Stimulated activated effector memory CD8-positive, alpha-beta T cell treated with anti-CD3 and anti-CD28 coated beads, Interleukin-12 subunit alpha, Interleukin-12 subunit beta, amount 100 ng/mL, for 72 hours (primary cell): Measurements from ENCODE around the gene RAD51AP1.
"Not testable (repeated sequence)": the region's sequence is repeated elsewhere in the genome, so short reads cannot be mapped to it uniquely, and the experiment has no call there.

Experiments
- ATAC-seq: fragments of 150-1000 bp; cut with Tn5 transposase; 2 replicates; pipeline ENCODE4 v1.10.0; 2021
- DNase-seq, 2 donors: peaks; one replicate each; pipeline ENCODE4 v3.0.0; 2021 to 2022; ENCODE audit warnings: low spot score in 2 of 2
- H3K27ac Mint-ChIP-seq: one replicate; pipeline ENCODE4 v1.8.0; 2022; ENCODE audit warnings: mild to moderate bottlenecking, mixed read lengths
- H3K36me3 Mint-ChIP-seq: one replicate; pipeline ENCODE4 v1.8.0; 2022; ENCODE audit warnings: mild to moderate bottlenecking, mixed read lengths
- H3K4me1 Mint-ChIP-seq: one replicate; pipeline ENCODE4 v1.8.0; 2022; ENCODE audit warnings: mixed read lengths
- H3K4me3 Mint-ChIP-seq: one replicate; pipeline ENCODE4 v1.8.0; 2022; ENCODE audit warnings: mild to moderate bottlenecking, mixed read lengths
- H3K9me3 Mint-ChIP-seq: one replicate; pipeline ENCODE4 v1.8.0; 2022; ENCODE audit warnings: mixed read lengths

RAD51AP1 gene

GRCh38 chr12:4538207-4539160, at the start of gene RAD51AP1:
Gene RAD51AP1 (plus strand): TSS chr12:4538890. CDS start chr12:4538940, 50 bp downstream.
- peak; percentile 98 for ATAC-seq
- H3K27ac Mint-ChIP-seq, result peak within 1 kb of the TSS; percentile 100
- H3K4me1 Mint-ChIP-seq, result peaks cover 26% of the 10 kb centered on the region
- H3K9me3 Mint-ChIP-seq, result no peaks in the 10 kb centered on the region
- peak; percentile 85 to 97 for DNase-seq
- H3K4me3 Mint-ChIP-seq, result peak within 1 kb of the TSS; percentile 93
- peaks cover 37% of the 10 kb centered on the region for H3K36me3 Mint-ChIP-seq

DNA sequence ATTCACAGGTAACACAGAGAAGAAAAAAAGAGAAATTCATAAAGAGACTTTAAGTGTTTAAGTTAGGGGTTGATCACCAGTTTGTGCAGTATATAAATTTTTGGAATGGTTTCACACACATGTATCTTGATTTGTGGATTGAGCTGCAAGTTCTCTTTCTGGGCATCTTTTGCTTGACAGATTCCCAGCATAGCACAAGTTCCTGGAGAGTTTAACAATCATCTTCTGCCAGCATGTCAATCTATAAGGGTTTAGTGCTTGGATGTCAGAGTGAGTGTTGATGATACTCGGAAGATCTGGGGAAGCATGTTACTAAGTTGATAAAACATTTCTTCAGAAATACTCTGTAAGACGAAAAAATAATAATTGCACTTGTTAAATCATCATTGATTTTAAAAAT, 49.1 kb upstream of the RAD51AP1 start:
- DNase-seq (no peak), ATAC-seq (no peak)
- Mint-ChIP-seq H3K4me1 (no peaks in the 10 kb centered on the region), H3K9me3 (no peaks in the 10 kb centered on the region), H3K27ac (no peak overlapping the region), H3K4me3 (no peak overlapping the region), H3K36me3 (peaks cover 32% of the 10 kb centered on the region)

- ATAC-seq (no peak), DNase-seq (no peak)
- H3K4me3 Mint-ChIP-seq, result no peak overlapping the region
- H3K4me1 Mint-ChIP-seq, result peaks cover under 1% of the 10 kb centered on the region
- no peak overlapping the region for H3K27ac Mint-ChIP-seq
- H3K9me3 Mint-ChIP-seq, result no peaks in the 10 kb centered on the region
- H3K36me3 Mint-ChIP-seq, result peaks cover 32% of the 10 kb centered on the region
These were observed 47.7 kb upstream of the RAD51AP1 start for GRCh38 chr12:4490973-4491372.

DNA sequence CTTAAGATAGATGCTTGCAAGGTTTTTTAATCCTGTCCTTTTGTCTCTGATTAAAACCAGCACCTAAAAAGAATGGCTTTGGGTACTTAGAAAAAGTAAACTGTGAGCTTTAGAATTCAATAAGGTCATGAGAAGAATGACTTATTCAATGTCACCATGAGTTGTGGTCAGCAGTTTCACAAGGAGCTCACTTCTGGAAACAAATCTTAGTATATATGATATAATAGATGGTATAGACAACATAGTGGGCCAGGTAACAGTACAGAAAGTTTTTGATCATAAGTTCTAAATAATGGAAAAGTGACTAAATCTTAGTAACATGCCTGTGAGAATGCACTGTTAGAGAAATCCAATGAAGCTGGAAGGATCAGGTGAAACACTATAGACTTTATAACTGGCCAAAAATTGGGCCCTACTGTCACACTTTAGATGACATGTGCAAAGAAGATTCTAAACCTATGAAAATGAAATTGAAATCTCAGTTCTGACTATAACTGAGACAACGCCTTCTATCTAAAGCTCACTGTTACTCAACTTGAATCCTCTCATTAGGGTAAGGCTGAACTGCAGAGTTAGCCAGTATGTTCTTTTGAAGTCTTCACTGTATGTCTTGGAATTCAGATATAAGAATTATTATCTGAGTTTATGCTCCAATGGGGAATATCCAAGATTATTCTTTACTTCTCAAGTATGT, 42.4 kb upstream of the RAD51AP1 start:
- ATAC-seq (peak; percentile 98), DNase-seq (no peak)
- H3K4me1 Mint-ChIP-seq, result peaks cover 11% of the 10 kb centered on the region
- no peaks in the 10 kb centered on the region for H3K9me3 Mint-ChIP-seq
- H3K4me3 Mint-ChIP-seq, result no peak overlapping the region
- peaks cover 37% of the 10 kb centered on the region for H3K36me3 Mint-ChIP-seq
- H3K27ac Mint-ChIP-seq, result no peak overlapping the region

DNA sequence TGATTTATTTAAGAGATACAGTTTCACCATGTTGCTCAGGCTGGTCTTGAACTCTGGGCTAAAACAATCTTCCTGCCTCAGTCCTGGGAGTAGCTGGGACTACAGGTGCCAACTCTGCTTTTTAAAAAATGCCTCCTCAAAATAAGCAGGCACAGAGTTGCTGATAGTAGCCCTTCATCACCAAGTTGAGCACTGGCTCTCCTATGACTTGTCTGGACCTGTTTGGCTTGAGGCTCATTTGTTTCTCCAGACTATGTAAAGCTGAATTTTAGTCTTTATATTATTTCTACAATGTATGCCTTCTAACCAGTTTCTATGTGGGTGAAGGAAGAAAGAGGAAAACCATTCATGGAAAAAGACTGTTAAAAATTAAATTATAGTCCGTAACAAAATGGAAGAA, 39.5 kb upstream of the RAD51AP1 start:
- Mint-ChIP-seq H3K27ac (no peak overlapping the region), H3K36me3 (peaks cover 54% of the 10 kb centered on the region), H3K4me1 (peaks cover 11% of the 10 kb centered on the region), H3K9me3 (no peaks in the 10 kb centered on the region), H3K4me3 (no peak overlapping the region)
- DNase-seq (no peak), ATAC-seq (no peak)

- Mint-ChIP-seq H3K4me3 (no peak overlapping the region), H3K27ac (no peak overlapping the region), H3K36me3 (peaks cover 44% of the 10 kb centered on the region), H3K9me3 (no peaks in the 10 kb centered on the region), H3K4me1 (peaks cover 16% of the 10 kb centered on the region)
- ATAC-seq (peak; percentile 19), DNase-seq (no peak)
These were observed 33.2 kb upstream of the RAD51AP1 start for GRCh38 chr12:4505376-4505986.

GRCh38 chr12:4506430-4506829, 32.3 kb upstream of the RAD51AP1 start:
- Mint-ChIP-seq H3K4me3 (no peak overlapping the region), H3K4me1 (peaks cover 16% of the 10 kb centered on the region), H3K36me3 (peaks cover 37% of the 10 kb centered on the region), H3K9me3 (no peaks in the 10 kb centered on the region), H3K27ac (no peak overlapping the region)
- DNase-seq, result no peak
- ATAC-seq, result no peak

- ATAC-seq, result peak; percentile 100
- Mint-ChIP-seq H3K4me3 (no peak overlapping the region), H3K36me3 (peaks cover 37% of the 10 kb centered on the region), H3K4me1 (peaks cover 16% of the 10 kb centered on the region), H3K9me3 (no peaks in the 10 kb centered on the region), H3K27ac (no peak overlapping the region)
- no peak for DNase-seq
These were observed 31.8 kb upstream of the RAD51AP1 start for GRCh38 chr12:4506870-4507269.

GRCh38 chr12:4508503-4508902, 30.2 kb upstream of the RAD51AP1 start:
- DNase-seq, H3K9me3 Mint-ChIP-seq, H3K4me3 Mint-ChIP-seq, ATAC-seq, H3K27ac Mint-ChIP-seq: not testable (repeated sequence)
- Mint-ChIP-seq H3K36me3 (peaks cover 26% of the 10 kb centered on the region), H3K4me1 (peaks cover 16% of the 10 kb centered on the region)

GRCh38 chr12:4509269-4509668, 29.4 kb upstream of the RAD51AP1 start:
- not testable (repeated sequence) for H3K9me3 Mint-ChIP-seq, ATAC-seq, H3K27ac Mint-ChIP-seq, H3K4me3 Mint-ChIP-seq, DNase-seq
- H3K36me3 Mint-ChIP-seq, result peaks cover 19% of the 10 kb centered on the region
- H3K4me1 Mint-ChIP-seq, result peaks cover 16% of the 10 kb centered on the region

GRCh38 chr12:4518106-4518728, 20.5 kb upstream of the RAD51AP1 start:
- no peak overlapping the region for H3K4me3 Mint-ChIP-seq
- no peak overlapping the region for H3K27ac Mint-ChIP-seq
- ATAC-seq (no peak), DNase-seq (no peak)
- no peaks in the 10 kb centered on the region for H3K4me1 Mint-ChIP-seq
- peaks cover 64% of the 10 kb centered on the region for H3K36me3 Mint-ChIP-seq
- no peaks in the 10 kb centered on the region for H3K9me3 Mint-ChIP-seq

DNA sequence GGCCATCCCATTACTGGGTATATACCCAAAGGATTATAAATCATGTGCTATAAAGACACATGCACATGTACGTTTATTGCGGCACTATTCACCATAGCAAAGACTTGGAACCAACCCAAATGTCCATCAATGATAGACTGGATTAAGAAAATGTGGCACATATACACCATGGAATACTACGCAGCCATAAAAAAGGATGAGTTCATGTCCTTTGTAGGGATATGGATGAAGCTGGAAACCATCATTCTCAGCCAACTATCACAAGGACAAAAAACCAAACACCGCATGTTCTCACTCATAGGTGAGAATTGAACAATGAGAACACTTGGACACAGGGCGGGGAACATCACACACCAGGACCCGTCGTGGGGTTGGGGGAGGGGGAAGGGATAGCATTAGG, 15.2 kb upstream of the RAD51AP1 start:
- not testable (repeated sequence) for H3K9me3 Mint-ChIP-seq, H3K4me1 Mint-ChIP-seq, DNase-seq, ATAC-seq, H3K4me3 Mint-ChIP-seq, H3K27ac Mint-ChIP-seq
- H3K36me3 Mint-ChIP-seq, result peaks cover 90% of the 10 kb centered on the region

DNA sequence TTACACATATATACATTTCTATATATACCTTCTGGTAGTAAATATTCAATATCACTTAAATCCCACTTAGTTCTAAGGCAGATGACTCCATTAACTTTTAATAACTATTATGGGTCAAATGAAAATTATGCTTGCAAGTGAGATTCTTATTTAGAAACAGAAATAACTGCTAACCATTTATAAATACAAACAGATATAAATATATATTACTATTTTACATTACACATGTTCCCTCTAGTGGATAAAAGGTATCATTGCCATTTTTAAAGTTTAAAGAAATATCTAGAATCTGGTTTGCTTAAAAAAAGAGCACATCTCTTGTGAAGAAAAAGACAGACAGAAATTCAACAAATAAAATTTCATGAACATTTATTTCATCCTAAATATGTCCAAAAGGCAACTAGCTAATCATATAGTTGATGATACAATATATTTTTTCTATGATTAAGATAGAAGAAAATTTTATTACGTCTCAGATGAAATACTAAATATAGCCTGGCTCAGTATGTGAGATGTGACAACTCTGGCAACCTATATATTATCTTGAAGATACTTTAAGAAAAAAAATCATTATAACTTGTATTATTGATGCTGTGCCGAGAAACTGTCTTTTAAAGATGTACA, 11.7 kb upstream of the RAD51AP1 start:
- Mint-ChIP-seq H3K4me3 (no peak overlapping the region), H3K9me3 (no peaks in the 10 kb centered on the region), H3K4me1 (no peaks in the 10 kb centered on the region), H3K27ac (no peak overlapping the region), H3K36me3 (peaks cover 60% of the 10 kb centered on the region)
- ATAC-seq, result no peak
- DNase-seq, result no peak

GRCh38 chr12:4530160-4530559, 8.5 kb upstream of the RAD51AP1 start:
- no peak for ATAC-seq
- Mint-ChIP-seq H3K27ac (peak overlapping the region; percentile 44), H3K4me1 (no peaks in the 10 kb centered on the region)

More at GRCh38 chr12:4530160-4530559, 8.5 kb upstream of the RAD51AP1 start:
- H3K4me3 Mint-ChIP-seq, result no peak overlapping the region
- no peaks in the 10 kb centered on the region for H3K9me3 Mint-ChIP-seq
- H3K36me3 Mint-ChIP-seq, result peaks cover 30% of the 10 kb centered on the region
- DNase-seq, result no peak
